Endothelial cell of umbilical vein (primary cell): ENCODE measurements around the gene PRC1. TPM values are rescaled to one million over a fixed set of nuclear protein-coding genes. Genes with fewer than 3 reads are reported as not detected.

Source experiments
- BruUV-seq: library from RNA; stranded (reverse); fragments of 400-500 nt; replicated peaks from 2 replicates; lab custom pipeline; 2021; lab: Mats Ljungman, UMichigan
- CTCF ChIA-PET: fragments of 300-600, 350-600 bp; sonication (Branson Sonifier 250); formaldehyde crosslinking; loops from one replicate; lab custom pipeline; 2021; ENCODE audit warnings: antibody characterized with exemption, inconsistent platforms; lab: Charles Lee
- POLR2A ChIA-PET: fragments of 300-600, 350-600 bp; sonication (Branson Sonifier 250); formaldehyde crosslinking; loops from one replicate; lab custom pipeline; 2021; ENCODE audit warnings: antibody characterized with exemption, inconsistent platforms; lab: Charles Lee
- DNase-seq: peaks from one replicate; pipeline ENCODE4 v3.0.0-alpha.2; 2011; ENCODE audit warnings: low read depth, low spot score
- FAIRE-seq: peaks from 2 replicates; lab custom pipeline; 2011; peaks lifted over from hg19 to GRCh38; lab: Jason Lieb, UNC
- H2AFZ ChIP-seq: 2 replicates; pipeline ENCODE4 v1.6.0; 2012; ENCODE audit warnings: low read depth, low read length, control low read depth, inconsistent platforms
- H3K27ac ChIP-seq: 2 replicates; pipeline ENCODE4 v1.5.1; 2011; ENCODE audit warnings: low read depth, mild to moderate bottlenecking, control low read depth, low read length, moderate library complexity; ENCODE audit not compliant: insufficient read depth
- H3K27me3 ChIP-seq, 2 experiments: 2 replicates each; pipeline versions ENCODE4 v1.6.0 to v1.6.1; 2011; ENCODE audit warnings: low read length in 2 of 2, mixed read lengths in 1 of 2; ENCODE audit not compliant: control insufficient read depth in 2 of 2, insufficient read depth in 2 of 2
- H3K36me3 ChIP-seq, 2 experiments: 2 replicates in 1 of 2; 3 replicates in 1 of 2; pipeline ENCODE4 v1.5.1; 2011; ENCODE audit warnings: low read length in 2 of 2, mild to moderate bottlenecking in 1 of 2, moderate library complexity in 1 of 2; ENCODE audit not compliant: control insufficient read depth in 2 of 2, insufficient read depth in 2 of 2; ENCODE audit errors: extremely low read depth in 1 of 2
- H3K4me1 ChIP-seq: 3 replicates; pipeline ENCODE4 v1.5.1; 2011; ENCODE audit warnings: mild to moderate bottlenecking, low read length; ENCODE audit not compliant: control insufficient read depth, insufficient read depth; ENCODE audit errors: extremely low read depth
- H3K4me2 ChIP-seq: 2 replicates; pipeline ENCODE4 v1.6.1; 2011; ENCODE audit warnings: low read length, control low read depth, mixed read lengths; ENCODE audit not compliant: insufficient read depth
- H3K4me3 ChIP-seq, 3 experiments: fragments of 200-600 bp in 1 of 3; sonication (generic), shearing (Covaris generic) in 1 of 3; replicated peaks in 1 of 3; 2 replicates each; pipeline ENCODE4 v1.5.1; 2011 to 2016; ENCODE audit warnings: control low read depth in 3 of 3, low read length in 3 of 3, mild to moderate bottlenecking in 2 of 3, inconsistent platforms in 1 of 3, low read depth in 1 of 3, moderate library complexity in 1 of 3; ENCODE audit not compliant: insufficient read depth in 1 of 3
- H3K79me2 ChIP-seq: 2 replicates; pipeline ENCODE4 v1.6.0; 2012; ENCODE audit warnings: low read length, inconsistent platforms; ENCODE audit not compliant: control insufficient read depth, insufficient read depth
- H3K9ac ChIP-seq: replicated peaks from 2 replicates; pipeline ENCODE3; 2011; ENCODE audit warnings: low read length, control low read depth; ENCODE audit not compliant: insufficient read depth; ENCODE audit errors: extremely low read depth
- H3K9me1 ChIP-seq: replicated peaks from 3 replicates; pipeline ENCODE4 v1.6.0; 2011; ENCODE audit warnings: mild to moderate bottlenecking, low read length; ENCODE audit not compliant: control insufficient read depth, insufficient read depth; ENCODE audit errors: extremely low read depth
- H3K9me3 ChIP-seq: replicated peaks from 2 replicates; pipeline ENCODE4 v1.5.1; 2012; ENCODE audit warnings: low read length, inconsistent platforms; ENCODE audit not compliant: control insufficient read depth, insufficient read depth
- H4K20me1 ChIP-seq: replicated peaks from 2 replicates; pipeline ENCODE3; 2011; ENCODE audit warnings: mild to moderate bottlenecking, low read length; ENCODE audit not compliant: control insufficient read depth, insufficient read depth; ENCODE audit errors: extremely low read depth
- CTCF ChIP-seq, 2 donors: IDR thresholded peaks; 1 replicate in 1 of 2; 2 replicates in 1 of 2; pipeline ENCODE4 v1.5.1; 2011; ENCODE audit warnings: low read length in 2 of 2, mild to moderate bottlenecking in 2 of 2, moderate library complexity in 2 of 2, control low read depth in 1 of 2, inconsistent platforms in 1 of 2, low read depth in 1 of 2; ENCODE audit not compliant: insufficient read depth in 1 of 2; ENCODE audit errors: extremely low read depth in 1 of 2
- EZH2 ChIP-seq: IDR thresholded peaks from 2 replicates; pipeline ENCODE4 v1.6.1; 2012; ENCODE audit warnings: borderline replicate concordance, low read depth, mild to moderate bottlenecking, moderate library complexity, low read length, inconsistent platforms; ENCODE audit not compliant: severe bottlenecking
- FOS ChIP-seq: IDR thresholded peaks from 2 replicates; pipeline ENCODE4 v1.6.1; 2011; ENCODE audit warnings: mild to moderate bottlenecking, low read length, moderate library complexity, borderline replicate concordance; ENCODE audit not compliant: insufficient read depth
- GATA2 ChIP-seq: IDR thresholded peaks from 2 replicates; pipeline ENCODE4 v1.7.0; 2011; ENCODE audit warnings: low read depth, mild to moderate bottlenecking, moderate library complexity, mixed read lengths, low read length; ENCODE audit not compliant: insufficient read length, insufficient read depth
- JUN ChIP-seq: IDR thresholded peaks from 2 replicates; pipeline ENCODE4 v1.6.1; 2011; ENCODE audit warnings: borderline replicate concordance, low read depth; ENCODE audit not compliant: insufficient read length, insufficient read depth
- MYC ChIP-seq: IDR thresholded peaks from one replicate; pipeline ENCODE4 v1.6.1; 2011; ENCODE audit warnings: mild to moderate bottlenecking, low read depth, low read length
- POLR2A ChIP-seq: IDR thresholded peaks from 2 replicates; pipeline ENCODE4 v1.6.1; 2012; ENCODE audit warnings: low read depth, mild to moderate bottlenecking, control low read depth, low read length
- POLR2AphosphoS5 ChIP-seq: IDR thresholded peaks from 2 replicates; pipeline ENCODE4 v1.6.1; 2012; ENCODE audit warnings: low read depth, mild to moderate bottlenecking, control low read depth, low read length, moderate library complexity; ENCODE audit not compliant: insufficient read depth
- dilution Hi-C: fragments of 300-500 bp; cut with MboI; formaldehyde crosslinking; loops from one replicate; pipeline ENCODE4 v1.15.0; 2019; ENCODE audit warnings: low sequenced_read_pairs; ENCODE audit not compliant: extremely low pct_ligation_motif_present
- intact Hi-C: fragments of 100-400 bp; cut with micrococcal nuclease; formaldehyde crosslinking; loops from one replicate; pipeline ENCODE4 v1.10.0; 2022
- polyA plus RNA-seq, 4 experiments: library from polyadenylated mRNA; depleted of rRNA in 3 of 4; stranded (reverse) in 3 of 4; unstranded in 1 of 4; fragments of >200 nt; gene quantifications; 2 replicates each; pipeline versions ENCODE4 v1.2.1 to v1.2.3, GENCODE V29; 2011 to 2012; ENCODE audit warnings: missing spikeins in 1 of 4
- total RNA-seq: library from RNA; stranded (reverse); gene quantifications from 2 replicates; pipeline ENCODE4 v1.2.3, GENCODE V29; 2021
- TF ChIP-seq, protein P1 (sequence below): IDR thresholded peaks from 2 replicates; pipeline ENCODE4 v1.6.1; 2011; ENCODE audit not compliant: insufficient read depth, insufficient read length

PRC1 gene
- total and polyA plus RNA-seq, 2 donors (not counting 3 experiments of a cell fraction or from before 2014, with no cell fraction given) = 171 to 280 TPM

DNA sequence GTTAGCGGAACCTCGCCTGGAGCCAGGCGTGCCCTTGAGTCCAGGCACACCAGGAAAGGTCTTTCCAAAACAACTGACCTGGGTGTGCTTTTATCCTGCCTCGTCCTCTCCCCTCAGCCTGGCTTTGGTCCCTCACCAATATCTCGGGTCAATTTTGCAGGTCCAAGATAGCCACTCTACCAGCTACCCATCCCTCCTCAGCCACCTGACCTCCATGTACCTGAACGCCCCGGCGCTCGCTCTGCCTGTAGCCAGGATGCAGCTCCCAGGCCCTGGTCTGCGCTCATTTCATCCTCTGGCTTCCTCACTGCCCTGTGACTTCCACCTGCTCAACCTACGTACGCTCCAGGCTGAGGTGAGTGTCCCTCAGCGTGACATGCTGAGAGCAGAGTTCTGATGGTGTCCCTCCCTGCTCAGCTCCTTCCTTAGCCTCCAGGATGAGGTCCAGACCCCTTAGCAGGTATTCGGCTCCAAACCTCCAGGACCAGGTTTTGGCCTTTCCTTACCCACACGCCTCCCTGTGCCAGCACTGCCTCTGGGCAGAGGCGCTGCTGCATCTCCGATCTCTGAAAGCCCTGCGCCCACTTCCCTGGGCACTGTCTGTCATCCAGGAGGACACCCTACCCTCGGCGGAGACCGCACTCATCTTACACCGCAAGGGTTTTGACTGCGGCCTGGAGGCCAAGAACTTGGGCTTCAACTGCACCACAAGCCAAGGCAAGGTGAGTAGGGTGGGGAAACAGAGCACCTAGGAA, 76.1 kb downstream of the PRC1 start:
- Histone ChIP-seq H3K36me3 (peaks cover 2 to 48% of the 10 kb centered on the region in 2 experiments), H3K79me2 (no peaks in the 10 kb centered on the region), H3K4me1 (no peaks in the 10 kb centered on the region), H2AFZ (no peak overlapping the region), H3K9me1 (no peaks in the 10 kb centered on the region), H3K4me3 (no peak overlapping the region), H3K9ac (no peak overlapping the region), H3K27me3 (no peaks in the 10 kb centered on the region), H4K20me1 (no peaks in the 10 kb centered on the region), H3K27ac (no peak overlapping the region), H3K4me2 (no peak overlapping the region), H3K9me3 (no peaks in the 10 kb centered on the region)
- POLR2A ChIA-PET = no interaction called here
- DNase-seq = no peak
- TF ChIP-seq CTCF (IDR thresholded peaks at IDR 0.05; ENCODE audit: extremely low read depth in 1 of 2, insufficient read depth in 1 of 2, low read depth in 1 of 2, low read length in 2 of 2) (no peak), POLR2AphosphoS5 (no peak), FOS (no peak), EZH2 (no peak), POLR2A (no peak), GATA2 (no peak), MYC (no peak), JUN (no peak)
- TF ChIP-seq, protein P1, sequence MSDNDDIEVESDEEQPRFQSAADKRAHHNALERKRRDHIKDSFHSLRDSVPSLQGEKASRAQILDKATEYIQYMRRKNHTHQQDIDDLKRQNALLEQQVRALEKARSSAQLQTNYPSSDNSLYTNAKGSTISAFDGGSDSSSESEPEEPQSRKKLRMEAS = no peak
- CTCF ChIA-PET = interaction anchor here (1.6 to 2.0 kb wide), 2 partner anchors 14 to 15 kb away, joined by 3 to 8 read pairs; partner anchors contain the start of genes HDDC3 and MAN2A2
- no peak for FAIRE-seq
- dilution Hi-C loops (no loop called here), intact Hi-C loops (no loop called here)
- BruUV-seq = no TSS peak
